Neuronal stem cell (in vitro differentiated cells): ENCODE measurements around the gene BDKRB2.

Experiments
- DNase-seq: peaks from one replicate; pipeline ENCODE4 v3.0.0-alpha.2; 2013; ENCODE audit warnings: low spot score
- H2AFZ ChIP-seq: one replicate; pipeline ENCODE4 v1.6.1; 2013; ENCODE audit warnings: mild to moderate bottlenecking, low read length, inconsistent platforms
- H2AK5ac ChIP-seq: 2 replicates; pipeline ENCODE4 v1.6.1; 2013; ENCODE audit warnings: low read depth, mild to moderate bottlenecking, inconsistent platforms, low read length, moderate library complexity, mixed read lengths
- H2BK120ac ChIP-seq: 2 replicates; pipeline ENCODE4 v1.6.1; 2013; ENCODE audit warnings: low read depth, mild to moderate bottlenecking, inconsistent platforms, low read length, moderate library complexity, mixed read lengths
- H2BK12ac ChIP-seq: one replicate; pipeline ENCODE4 v1.6.1; 2013; ENCODE audit warnings: low read length, inconsistent platforms
- H2BK15ac ChIP-seq: 2 replicates; pipeline ENCODE4 v1.6.1; 2013; ENCODE audit warnings: mild to moderate bottlenecking, low read length, inconsistent platforms, mixed read lengths
- H2BK5ac ChIP-seq: one replicate; pipeline ENCODE4 v1.6.1; 2013; ENCODE audit warnings: inconsistent platforms, mild to moderate bottlenecking, low read length, moderate library complexity
- H3K14ac ChIP-seq: one replicate; pipeline ENCODE4 v1.6.1; 2013; ENCODE audit warnings: low read length, inconsistent platforms
- H3K18ac ChIP-seq: 2 replicates; pipeline ENCODE4 v1.6.1; 2013; ENCODE audit warnings: low read length, inconsistent platforms
- H3K23ac ChIP-seq: 2 replicates; pipeline ENCODE4 v1.6.1; 2013; ENCODE audit warnings: low read depth, mild to moderate bottlenecking, mixed read lengths, low read length, inconsistent platforms; ENCODE audit not compliant: poor library complexity
- H3K27ac ChIP-seq: replicated peaks from 3 replicates; pipeline ENCODE4 v1.5.1; 2013; ENCODE audit warnings: low read length, inconsistent platforms
- H3K27me3 ChIP-seq, 3 experiments: 2 replicates each; pipeline ENCODE4 v1.6.1; 2013; ENCODE audit warnings: low read length in 3 of 3, mild to moderate bottlenecking in 2 of 3, inconsistent platforms in 1 of 3, low read depth in 1 of 3, mixed read lengths in 1 of 3, moderate library complexity in 1 of 3; ENCODE audit not compliant: control insufficient read depth in 3 of 3, insufficient read depth in 3 of 3
- H3K36me3 ChIP-seq, 2 donors: replicated peaks in 1 of 2; 2 replicates each; pipeline ENCODE4 v1.6.1; 2013; ENCODE audit warnings: low read length in 2 of 2; ENCODE audit not compliant: control insufficient read depth in 2 of 2, insufficient read depth in 2 of 2
- H3K4ac ChIP-seq: 2 replicates; pipeline ENCODE4 v1.6.1; 2013; ENCODE audit warnings: inconsistent platforms, mild to moderate bottlenecking, low read length, moderate library complexity
- H3K4me1 ChIP-seq, 2 donors: 1 replicate in 1 of 2; 2 replicates in 1 of 2; pipeline ENCODE4 v1.6.1; 2013; ENCODE audit warnings: low read length in 2 of 2, low read depth in 1 of 2; ENCODE audit not compliant: control insufficient read depth in 2 of 2, insufficient read depth in 1 of 2
- H3K4me2 ChIP-seq: one replicate; pipeline ENCODE4 v1.6.1; 2013; ENCODE audit warnings: mild to moderate bottlenecking, low read length, inconsistent platforms; ENCODE audit not compliant: insufficient read depth, poor library complexity, severe bottlenecking
- H3K4me3 ChIP-seq, 2 donors: 2 replicates each; pipeline ENCODE4 v1.5.1; 2013; ENCODE audit warnings: low read length in 2 of 2, mild to moderate bottlenecking in 2 of 2, inconsistent platforms in 1 of 2, moderate library complexity in 1 of 2
- H3K79me1 ChIP-seq: one replicate; pipeline ENCODE4 v1.6.1; 2013; ENCODE audit warnings: low read depth, mild to moderate bottlenecking, inconsistent platforms, low read length, moderate library complexity
- H3K9ac ChIP-seq: one replicate; pipeline ENCODE4 v1.6.1; 2013; ENCODE audit warnings: mild to moderate bottlenecking, low read depth, low read length, inconsistent platforms; ENCODE audit not compliant: poor library complexity
- H3K9me3 ChIP-seq, 2 donors: replicated peaks in 1 of 2; 2 replicates each; pipeline versions ENCODE3 to v1.6.1; 2013; ENCODE audit warnings: low read length in 2 of 2, mild to moderate bottlenecking in 2 of 2, inconsistent platforms in 1 of 2, low read depth in 1 of 2, mixed read lengths in 1 of 2, moderate library complexity in 1 of 2; ENCODE audit not compliant: control insufficient read depth in 2 of 2, insufficient read depth in 1 of 2
- H4K8ac ChIP-seq: one replicate; pipeline ENCODE4 v1.6.1; 2013; ENCODE audit warnings: low read depth, mild to moderate bottlenecking, inconsistent platforms, low read length, moderate library complexity
- H4K91ac ChIP-seq: one replicate; pipeline ENCODE4 v1.6.1; 2013; ENCODE audit warnings: low read length, low read depth, mild to moderate bottlenecking, inconsistent platforms; ENCODE audit not compliant: poor library complexity
- WGBS, 2 donors: extraction: QIAGEN DNeasy Blood & Tissue Kit; methylation state at CpG; one replicate each; pipeline ENCODE4 v1.1.7; 2013; ENCODE audit warnings: missing lambda C conversion rate in 2 of 2, mixed read lengths in 1 of 2; ENCODE audit not compliant: insufficient read length in 2 of 2, insufficient replicate concordance in 1 of 2; ENCODE audit errors: extremely low coverage in 2 of 2; 5-methylcytosine and 5-hydroxymethylcytosine counted together

BDKRB2 gene

DNA sequence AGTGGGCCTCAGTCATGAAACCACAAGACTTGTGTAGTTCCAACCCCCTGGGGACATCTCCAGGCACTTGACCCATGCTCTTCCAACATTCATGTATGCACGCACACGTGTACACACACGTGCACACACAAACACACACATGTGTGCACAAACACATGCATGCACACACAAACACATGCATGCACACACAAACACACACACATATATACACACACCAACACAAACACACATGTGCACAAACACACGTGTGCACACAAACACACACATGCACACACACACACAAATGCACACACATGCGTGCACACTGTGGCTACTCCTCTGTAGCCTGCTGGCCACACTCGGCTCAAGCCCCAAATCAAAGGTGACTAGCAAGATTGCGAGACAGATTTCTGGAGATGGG is 22.8 kb downstream of the BDKRB2 start:
- Histone ChIP-seq H3K4me1 (peaks cover 0 to 12% of the 10 kb centered on the region in 2 donors), H3K79me1 (no peaks in the 10 kb centered on the region), H3K4me3 (peak overlapping the region in 1 of 2 donors; percentile 49), H3K9ac (no peak overlapping the region), H3K4me2 (no peak overlapping the region), H2BK12ac (no peak overlapping the region), H3K27me3 (peaks cover 0 to 9% (median 0%) of the 10 kb centered on the region in 3 experiments), H2BK120ac (no peak overlapping the region), H2BK15ac (no peak overlapping the region), H3K18ac (no peak overlapping the region), H3K14ac (peak overlapping the region; percentile 33), H3K23ac (peak overlapping the region; percentile 35), H4K8ac (peak overlapping the region; percentile 70), H4K91ac (no peak overlapping the region), H3K9me3 (peaks cover 0 to 5% of the 10 kb centered on the region in 2 donors), H2BK5ac (no peak overlapping the region), H3K36me3 (no peaks in the 10 kb centered on the region), H3K4ac (no peak overlapping the region), H2AK5ac (no peak overlapping the region), H3K27ac (no peak overlapping the region), H2AFZ (no peak overlapping the region)
- WGBS, 2 donors = no CpG with 5 or more reads among the region's 7 CpGs
- DNase-seq = no peak

DNA sequence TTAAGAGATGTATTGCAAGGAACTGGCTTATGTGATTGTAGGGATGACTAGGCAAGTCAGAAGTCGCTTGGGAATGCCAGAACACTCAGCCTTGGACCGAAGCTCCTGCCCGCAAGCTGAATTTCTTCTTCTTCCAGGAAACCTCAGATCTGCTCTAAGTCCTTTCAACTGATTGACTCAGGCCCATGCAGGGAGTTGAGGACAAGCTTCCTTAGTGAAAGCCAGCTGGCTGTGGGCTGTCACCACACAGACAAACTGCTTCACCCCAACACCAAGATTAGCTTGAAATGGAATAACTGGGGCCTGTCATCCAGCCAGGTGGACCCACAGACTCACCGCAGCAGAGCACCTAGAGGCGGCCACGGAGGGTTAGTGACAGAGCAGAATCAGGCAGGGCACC is 24.7 kb downstream of the BDKRB2 start:
- no peak overlapping the region for H2BK120ac ChIP-seq
- no peak overlapping the region for H4K8ac ChIP-seq
- H2BK12ac ChIP-seq = no peak overlapping the region
- H3K9ac ChIP-seq = no peak overlapping the region
- H3K36me3 ChIP-seq = no peaks in the 10 kb centered on the region
- H3K23ac ChIP-seq = no peak overlapping the region
- H3K27me3 ChIP-seq = peaks cover 0 to 17% (median 0%) of the 10 kb centered on the region in 3 experiments
- no peak overlapping the region for H2BK5ac ChIP-seq
- H3K4me1 ChIP-seq = peaks cover 0 to 12% of the 10 kb centered on the region in 2 donors
- no peak overlapping the region for H3K18ac ChIP-seq
- no peak overlapping the region for H2AFZ ChIP-seq
- H3K27ac ChIP-seq = no peak overlapping the region
- H3K9me3 ChIP-seq = peaks cover 0 to 5% of the 10 kb centered on the region in 2 donors
- H2AK5ac ChIP-seq = no peak overlapping the region
- no peaks in the 10 kb centered on the region for H3K79me1 ChIP-seq
- WGBS, 2 donors = no CpG with 5 or more reads among the region's 6 CpGs
- H3K4ac ChIP-seq = no peak overlapping the region
- DNase-seq = no peak
- no peak overlapping the region for H2BK15ac ChIP-seq
- no peak overlapping the region for H3K14ac ChIP-seq
- H3K4me2 ChIP-seq = no peak overlapping the region
- no peak overlapping the region for H3K4me3 ChIP-seq
- H4K91ac ChIP-seq = no peak overlapping the region

DNA sequence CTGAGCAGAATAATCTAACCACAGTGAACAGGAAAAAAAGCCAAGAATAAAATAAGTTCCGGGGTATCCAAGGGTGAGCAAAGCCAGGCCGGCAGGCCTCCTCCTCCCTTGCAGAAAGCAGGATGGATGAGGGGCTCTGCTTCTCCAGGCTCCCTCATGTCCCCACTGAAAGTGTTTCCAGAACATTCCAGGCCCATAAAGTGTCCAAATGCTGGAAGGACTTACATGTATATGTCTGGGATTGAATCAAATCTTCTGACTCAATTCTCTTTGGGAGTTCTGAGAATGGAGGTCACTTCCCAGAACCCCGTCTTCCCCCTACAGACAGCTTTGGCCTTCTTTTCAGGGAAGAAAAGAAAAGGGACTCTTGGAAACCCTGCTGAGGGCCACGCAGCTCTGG is 26.4 kb downstream of the BDKRB2 start:
- no peaks in the 10 kb centered on the region for H3K36me3 ChIP-seq
- H3K4ac ChIP-seq = no peak overlapping the region
- H3K18ac ChIP-seq = no peak overlapping the region
- H3K4me2 ChIP-seq = no peak overlapping the region
- no peak overlapping the region for H3K14ac ChIP-seq
- no peak overlapping the region for H2BK12ac ChIP-seq
- H2BK120ac ChIP-seq = no peak overlapping the region
- H3K4me3 ChIP-seq = no peak overlapping the region
- H3K9ac ChIP-seq = no peak overlapping the region
- no peak overlapping the region for H2BK15ac ChIP-seq
- H3K4me1 ChIP-seq = peaks cover 0 to 9% of the 10 kb centered on the region in 2 donors
- DNase-seq = no peak
- no peak overlapping the region for H2AK5ac ChIP-seq
- H3K23ac ChIP-seq = no peak overlapping the region
- no peak overlapping the region for H3K27ac ChIP-seq
- H2AFZ ChIP-seq = no peak overlapping the region
- H2BK5ac ChIP-seq = no peak overlapping the region
- no peak overlapping the region for H4K91ac ChIP-seq
- H4K8ac ChIP-seq = no peak overlapping the region
- no CpG with 5 or more reads among the region's 4 CpGs for WGBS, 2 donors
- peaks cover 0 to 17% (median 0%) of the 10 kb centered on the region in 3 experiments for H3K27me3 ChIP-seq
- peaks cover 0 to 5% of the 10 kb centered on the region in 2 donors for H3K9me3 ChIP-seq
- H3K79me1 ChIP-seq = no peaks in the 10 kb centered on the region

DNA sequence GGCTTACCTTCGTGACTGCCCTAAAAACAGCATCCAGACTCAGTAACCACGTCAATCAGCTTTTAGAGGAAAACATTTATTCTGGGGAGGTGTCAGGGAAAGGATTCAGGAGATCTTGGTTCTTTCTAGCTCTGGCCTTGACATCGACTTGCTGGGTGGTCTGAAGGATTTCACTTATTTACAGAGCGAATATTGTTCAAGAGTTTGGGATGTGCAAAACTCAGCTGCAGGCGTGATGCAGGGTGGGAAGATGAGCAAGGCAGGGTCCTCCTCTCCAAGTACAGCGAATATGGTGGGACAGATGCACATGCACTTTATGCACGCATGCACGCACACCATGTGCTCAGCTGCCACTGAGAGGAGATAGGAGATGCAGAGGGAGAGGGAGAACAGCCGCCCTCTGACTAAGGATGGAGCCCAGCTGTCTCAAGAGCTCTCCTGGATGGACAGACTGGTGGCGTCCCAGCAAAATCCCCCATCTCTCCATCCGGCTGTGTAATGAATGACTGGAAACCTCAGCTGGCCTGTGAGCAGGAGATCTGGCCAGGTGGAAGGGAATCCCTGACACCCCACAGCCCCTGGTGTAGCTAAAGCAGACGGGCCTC is 27.0 kb downstream of the BDKRB2 start:
- H3K4ac ChIP-seq = no peak overlapping the region
- no peak overlapping the region for H2AFZ ChIP-seq
- H3K79me1 ChIP-seq = no peaks in the 10 kb centered on the region
- H2BK12ac ChIP-seq = no peak overlapping the region
- no peak overlapping the region for H2BK5ac ChIP-seq
- no peak overlapping the region for H3K9ac ChIP-seq
- no peak overlapping the region for H3K4me3 ChIP-seq
- no peak overlapping the region for H4K8ac ChIP-seq
- no peak overlapping the region for H3K18ac ChIP-seq
- H2BK15ac ChIP-seq = no peak overlapping the region
- WGBS, 2 donors = no CpG with 5 or more reads among the region's 12 CpGs
- H3K4me1 ChIP-seq = peaks cover 0 to 9% of the 10 kb centered on the region in 2 donors
- H2BK120ac ChIP-seq = no peak overlapping the region
- peaks cover 0 to 5% of the 10 kb centered on the region in 2 donors for H3K9me3 ChIP-seq
- H4K91ac ChIP-seq = no peak overlapping the region
- no peaks in the 10 kb centered on the region for H3K36me3 ChIP-seq
- H3K23ac ChIP-seq = no peak overlapping the region
- H3K4me2 ChIP-seq = no peak overlapping the region
- DNase-seq = no peak
- H2AK5ac ChIP-seq = no peak overlapping the region
- H3K27me3 ChIP-seq = peaks cover 0 to 17% (median 0%) of the 10 kb centered on the region in 3 experiments
- H3K14ac ChIP-seq = no peak overlapping the region
- H3K27ac ChIP-seq = no peak overlapping the region
